ENCODE measurements around the gene NEGR1. TPM values are rescaled to one million over a fixed set of nuclear protein-coding genes. Genes with fewer than 3 reads are reported as not detected.

The NEGR1 gene
- total and polyA plus RNA-seq, 2 experiments from 2014 or later: 1.0 to 2.8 TPM

GRCh38 chr1:72011721-72012120 is 270.6 kb downstream of the NEGR1 start:
- H3K4me2 ChIP-seq: no peak overlapping the region
- TF ChIP-seq EZH2 (IDR thresholded peaks at IDR 0.05; ENCODE audit: borderline replicate concordance) (no peak), CTCF (IDR thresholded peaks at IDR 0.05; ENCODE audit: poor library complexity) (no peak), EZH2phosphoT487 (IDR thresholded peaks at IDR 0.05; ENCODE audit: low read depth, severe bottlenecking, unreplicated experiment) (no peak)
- H3K4me3 ChIP-seq: no peak overlapping the region
- H4K20me1 ChIP-seq (ENCODE audit: insufficient read depth, poor library complexity, severe bottlenecking): no peaks in the 10 kb centered on the region
- H3K79me2 ChIP-seq: no peaks in the 10 kb centered on the region
- WGBS (ENCODE audit: low lambda C conversion rate, missing lambda C conversion rate): 76% methylated on average over 6 of the region's 6 CpGs
- no peaks in the 10 kb centered on the region for H3K4me1 ChIP-seq (ENCODE audit: insufficient read depth)
- no peaks in the 10 kb centered on the region for H3K9me2 ChIP-seq (replicated peaks; ENCODE audit: insufficient read depth)
- no peaks in the 10 kb centered on the region for H3K36me3 ChIP-seq (replicated peaks; ENCODE audit: insufficient read depth, low read depth)
- no peak overlapping the region for H3K27ac ChIP-seq
- no peaks in the 10 kb centered on the region for H3K27me3 ChIP-seq
- DNase-seq (ENCODE audit: low spot score): no peak
- H3K9me3 ChIP-seq (ENCODE audit: low read depth): no peaks in the 10 kb centered on the region
- no peak overlapping the region for H2AFZ ChIP-seq

- Histone ChIP-seq H3K4me3 (no peak overlapping the region), H4K20me1 (ENCODE audit: insufficient read depth, poor library complexity, severe bottlenecking) (no peaks in the 10 kb centered on the region), H2AFZ (no peak overlapping the region), H3K36me3 (replicated peaks; ENCODE audit: insufficient read depth, low read depth) (no peaks in the 10 kb centered on the region), H3K27ac (no peak overlapping the region), H3K9me2 (replicated peaks; ENCODE audit: insufficient read depth) (no peaks in the 10 kb centered on the region), H3K9me3 (ENCODE audit: low read depth) (no peaks in the 10 kb centered on the region), H3K4me2 (no peak overlapping the region), H3K27me3 (no peaks in the 10 kb centered on the region), H3K79me2 (no peaks in the 10 kb centered on the region), H3K4me1 (ENCODE audit: insufficient read depth) (no peaks in the 10 kb centered on the region)
- TF ChIP-seq CTCF (IDR thresholded peaks at IDR 0.05; ENCODE audit: poor library complexity) (no peak), EZH2phosphoT487 (IDR thresholded peaks at IDR 0.05; ENCODE audit: low read depth, severe bottlenecking, unreplicated experiment) (no peak), EZH2 (IDR thresholded peaks at IDR 0.05; ENCODE audit: borderline replicate concordance) (no peak)
- peak; percentile 16 for DNase-seq (ENCODE audit: low spot score)
- 58% methylated on average over 3 of the region's 3 CpGs for WGBS (ENCODE audit: low lambda C conversion rate, missing lambda C conversion rate)
These were observed 272.3 kb downstream of the NEGR1 start for GRCh38 chr1:72010094-72010431.

- Histone ChIP-seq H3K27ac (no peak overlapping the region), H3K27me3 (no peaks in the 10 kb centered on the region), H3K4me1 (ENCODE audit: insufficient read depth) (no peaks in the 10 kb centered on the region), H3K79me2 (no peaks in the 10 kb centered on the region), H3K36me3 (replicated peaks; ENCODE audit: insufficient read depth, low read depth) (no peaks in the 10 kb centered on the region), H4K20me1 (ENCODE audit: insufficient read depth, poor library complexity, severe bottlenecking) (no peaks in the 10 kb centered on the region), H3K9me3 (ENCODE audit: low read depth) (no peaks in the 10 kb centered on the region), H2AFZ (no peak overlapping the region), H3K4me3 (no peak overlapping the region), H3K9me2 (replicated peaks; ENCODE audit: insufficient read depth) (no peaks in the 10 kb centered on the region), H3K4me2 (no peak overlapping the region)
- 84% methylated on average over 6 of the region's 6 CpGs for WGBS (ENCODE audit: low lambda C conversion rate, missing lambda C conversion rate)
- TF ChIP-seq EZH2 (IDR thresholded peaks at IDR 0.05; ENCODE audit: borderline replicate concordance): no peak
- TF ChIP-seq EZH2phosphoT487 (IDR thresholded peaks at IDR 0.05; ENCODE audit: low read depth, severe bottlenecking, unreplicated experiment): no peak
- no peak for TF ChIP-seq CTCF (IDR thresholded peaks at IDR 0.05; ENCODE audit: poor library complexity)
- no peak for DNase-seq (ENCODE audit: low spot score)
These were observed 272.9 kb downstream of the NEGR1 start for GRCh38 chr1:72009173-72010093.

All from hepatocyte (in vitro differentiated cells).